ENCODE results near the gene TBC1D10B.

DNA sequence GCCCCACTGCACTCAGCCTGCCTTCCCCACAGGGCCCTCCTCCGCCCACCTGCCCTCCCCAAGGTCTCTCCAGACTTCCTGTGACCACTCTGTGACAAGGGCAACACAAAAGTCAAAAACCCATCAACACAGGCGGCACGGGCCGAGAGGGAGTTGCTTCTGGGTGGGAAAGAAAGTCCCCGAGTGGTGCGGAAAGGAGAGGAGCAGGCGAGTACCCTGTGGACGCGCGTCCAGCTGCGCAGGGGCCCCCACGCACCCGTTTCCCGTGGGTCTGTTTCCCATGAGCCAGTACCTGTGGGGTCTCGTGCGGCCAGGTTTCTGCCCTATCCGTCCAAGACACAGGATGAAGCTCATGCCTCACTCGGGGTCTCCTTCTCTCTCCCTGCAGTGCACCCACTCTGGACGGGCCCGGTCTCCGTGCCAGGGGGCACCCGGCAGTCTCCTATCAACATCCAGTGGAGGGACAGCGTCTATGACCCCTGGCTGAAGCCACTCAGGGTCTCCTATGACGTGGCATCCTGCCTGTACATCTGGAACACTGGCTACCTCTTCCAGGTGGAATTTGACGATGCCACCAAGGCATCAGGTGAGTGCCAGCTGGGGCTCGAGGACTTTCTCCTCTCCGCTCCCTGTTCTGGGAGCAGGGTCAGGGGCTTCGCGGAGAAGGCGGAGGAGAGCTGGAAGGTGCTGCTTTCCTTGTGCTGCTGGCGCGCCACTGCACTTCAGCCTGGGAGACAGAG, 27.4 kb downstream of the TBC1D10B start:
- TF ChIP-seq, protein P1, sequence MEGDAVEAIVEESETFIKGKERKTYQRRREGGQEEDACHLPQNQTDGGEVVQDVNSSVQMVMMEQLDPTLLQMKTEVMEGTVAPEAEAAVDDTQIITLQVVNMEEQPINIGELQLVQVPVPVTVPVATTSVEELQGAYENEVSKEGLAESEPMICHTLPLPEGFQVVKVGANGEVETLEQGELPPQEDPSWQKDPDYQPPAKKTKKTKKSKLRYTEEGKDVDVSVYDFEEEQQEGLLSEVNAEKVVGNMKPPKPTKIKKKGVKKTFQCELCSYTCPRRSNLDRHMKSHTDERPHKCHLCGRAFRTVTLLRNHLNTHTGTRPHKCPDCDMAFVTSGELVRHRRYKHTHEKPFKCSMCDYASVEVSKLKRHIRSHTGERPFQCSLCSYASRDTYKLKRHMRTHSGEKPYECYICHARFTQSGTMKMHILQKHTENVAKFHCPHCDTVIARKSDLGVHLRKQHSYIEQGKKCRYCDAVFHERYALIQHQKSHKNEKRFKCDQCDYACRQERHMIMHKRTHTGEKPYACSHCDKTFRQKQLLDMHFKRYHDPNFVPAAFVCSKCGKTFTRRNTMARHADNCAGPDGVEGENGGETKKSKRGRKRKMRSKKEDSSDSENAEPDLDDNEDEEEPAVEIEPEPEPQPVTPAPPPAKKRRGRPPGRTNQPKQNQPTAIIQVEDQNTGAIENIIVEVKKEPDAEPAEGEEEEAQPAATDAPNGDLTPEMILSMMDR (conservative IDR thresholded peaks at IDR 0.05; ENCODE audit: low read length) = no peak
- TF ChIP-seq EZH2phosphoT487 (IDR thresholded peaks at IDR 0.05; ENCODE audit: borderline replicate concordance) = no peak
